RPMI8226 (cell line): ENCODE measurements around the gene TMEM100.

ENCODE experiments used
- DNase-seq: peaks from one replicate; pipeline ENCODE4 v3.0.0-alpha.2; 2015

Gene TMEM100

DNA sequence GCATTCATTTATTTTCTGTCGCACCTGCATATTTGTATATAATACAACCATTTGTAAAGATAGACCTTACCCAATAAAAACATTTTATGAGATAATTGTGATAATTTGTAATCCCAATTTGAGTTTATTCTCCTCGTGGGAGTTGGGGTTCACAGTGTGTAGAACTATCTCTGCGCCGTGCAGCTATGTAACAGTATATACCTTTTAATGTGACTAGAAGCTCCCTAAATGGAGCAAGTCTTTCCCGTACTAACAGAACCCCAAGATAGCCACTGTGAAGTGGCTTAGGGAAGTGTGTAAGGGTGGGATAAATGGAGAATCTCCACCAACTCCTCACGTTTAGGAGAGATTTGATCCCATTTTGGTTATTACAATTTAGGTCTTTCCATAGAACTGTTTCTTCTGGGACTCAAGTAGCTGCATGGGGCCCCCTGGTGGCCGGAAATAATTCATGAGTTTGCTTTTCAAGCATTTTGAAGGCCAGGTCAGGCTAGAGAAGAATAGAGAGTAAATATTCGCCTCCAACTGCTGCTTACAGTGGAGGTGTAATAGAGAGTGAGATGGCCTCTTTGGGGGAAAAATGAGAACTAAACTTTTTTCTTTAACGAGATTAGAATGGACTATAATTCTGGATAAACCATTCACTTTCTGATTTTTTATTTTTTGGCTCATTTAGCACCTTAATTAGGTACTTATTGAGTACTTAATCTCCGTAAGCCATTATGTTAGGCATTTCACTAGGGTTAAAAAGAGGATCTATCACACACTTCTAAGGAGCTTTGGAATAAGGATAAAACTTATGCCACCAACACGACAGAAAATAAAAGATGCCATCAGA is 4.5 kb downstream of the TMEM100 start:
- peak; percentile 73 for DNase-seq

DNA sequence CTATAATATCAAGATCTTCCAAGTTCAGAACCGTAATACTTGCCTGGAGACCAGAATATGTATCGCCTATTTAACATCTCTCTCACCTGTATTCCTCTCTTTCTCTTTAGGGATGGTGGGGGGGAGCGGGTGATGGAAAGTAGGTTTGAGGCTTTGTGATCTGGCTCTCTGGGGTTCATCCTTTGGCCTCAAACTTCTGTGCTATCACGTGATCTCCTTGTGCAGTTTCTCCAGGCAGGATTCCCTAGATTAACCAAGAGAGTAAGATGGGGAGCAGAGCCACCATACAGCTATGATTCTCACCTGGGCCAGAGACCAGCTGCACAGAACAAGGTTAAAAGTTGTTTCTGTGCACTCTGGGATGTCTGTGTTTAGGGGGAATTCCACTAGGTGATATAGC is 5.2 kb downstream of the TMEM100 start:
- DNase-seq = no peak

DNA sequence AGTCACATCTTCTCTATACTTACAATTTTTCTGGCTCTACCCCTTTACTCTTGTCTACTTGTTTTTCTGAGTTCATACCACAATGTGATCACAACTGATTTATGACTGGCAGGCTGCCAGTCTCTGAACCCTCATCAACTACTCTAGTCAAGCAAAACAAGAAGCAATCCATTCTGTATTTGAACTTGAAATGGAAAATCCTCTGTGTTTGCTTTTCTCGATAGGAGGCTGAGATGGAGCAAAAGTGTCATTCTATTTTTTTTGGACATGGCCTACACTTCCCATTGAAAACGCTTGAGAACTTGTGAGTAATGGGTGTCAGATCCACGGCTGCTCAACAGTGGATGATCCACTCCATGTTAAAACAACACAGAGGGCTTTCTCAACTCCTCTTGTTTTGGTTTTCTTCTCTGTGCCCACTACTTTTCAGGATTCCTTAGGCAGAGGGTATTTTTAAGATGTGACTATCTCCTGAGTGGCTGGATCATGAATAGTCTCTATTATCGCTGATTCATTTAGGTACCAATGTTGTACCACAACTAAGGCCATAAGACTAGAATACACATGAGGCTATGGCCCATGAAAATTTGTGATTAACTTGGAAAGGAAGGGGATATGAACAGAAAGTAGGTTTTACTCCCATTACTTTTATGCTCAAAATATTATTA is 11.7 kb downstream of the TMEM100 start:
- DNase-seq = peak; percentile 47

DNA sequence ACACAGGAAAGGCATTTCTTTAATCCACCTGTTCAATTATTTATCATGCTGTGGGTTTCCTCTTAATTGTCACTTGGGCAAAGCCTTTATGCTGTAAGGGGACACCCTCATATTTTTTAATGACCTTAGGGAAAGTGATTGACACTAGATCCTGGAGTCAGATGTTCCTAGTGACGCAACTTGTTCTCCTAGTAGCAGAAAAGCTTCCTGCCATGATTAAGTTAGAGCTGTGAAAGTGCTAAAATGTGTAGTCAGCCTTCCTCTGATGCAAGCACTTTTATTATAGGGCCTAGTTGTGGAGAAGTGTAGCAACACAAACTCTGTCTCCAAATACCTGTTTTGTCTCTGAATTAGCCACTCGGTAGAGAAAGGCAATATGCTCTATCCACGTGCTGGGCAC is 12.3 kb downstream of the TMEM100 start:
- peak; percentile 20 for DNase-seq

GRCh38 chr17:55709984-55710383 is 12.7 kb downstream of the TMEM100 start:
- DNase-seq = no peak

DNA sequence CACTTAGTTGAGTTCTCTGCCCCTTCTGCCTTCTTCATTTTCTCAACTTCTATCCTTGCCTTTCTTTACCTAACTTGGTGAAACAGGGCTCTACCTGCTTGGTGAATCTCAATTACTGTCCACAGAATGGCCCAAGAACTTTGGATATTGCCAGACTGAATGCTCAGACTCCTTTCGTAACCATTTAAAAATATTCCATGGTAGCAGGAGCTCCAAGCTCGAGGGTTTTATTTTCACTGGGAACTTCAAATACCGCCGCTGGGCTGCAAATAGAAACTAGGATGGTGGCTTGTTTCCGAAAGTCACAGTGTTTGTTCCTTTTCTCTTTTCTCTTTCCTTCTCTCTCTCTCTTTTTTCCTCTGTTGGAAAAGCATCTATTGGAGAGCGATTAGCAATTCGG is 13.2 kb downstream of the TMEM100 start:
- DNase-seq = no peak

DNA sequence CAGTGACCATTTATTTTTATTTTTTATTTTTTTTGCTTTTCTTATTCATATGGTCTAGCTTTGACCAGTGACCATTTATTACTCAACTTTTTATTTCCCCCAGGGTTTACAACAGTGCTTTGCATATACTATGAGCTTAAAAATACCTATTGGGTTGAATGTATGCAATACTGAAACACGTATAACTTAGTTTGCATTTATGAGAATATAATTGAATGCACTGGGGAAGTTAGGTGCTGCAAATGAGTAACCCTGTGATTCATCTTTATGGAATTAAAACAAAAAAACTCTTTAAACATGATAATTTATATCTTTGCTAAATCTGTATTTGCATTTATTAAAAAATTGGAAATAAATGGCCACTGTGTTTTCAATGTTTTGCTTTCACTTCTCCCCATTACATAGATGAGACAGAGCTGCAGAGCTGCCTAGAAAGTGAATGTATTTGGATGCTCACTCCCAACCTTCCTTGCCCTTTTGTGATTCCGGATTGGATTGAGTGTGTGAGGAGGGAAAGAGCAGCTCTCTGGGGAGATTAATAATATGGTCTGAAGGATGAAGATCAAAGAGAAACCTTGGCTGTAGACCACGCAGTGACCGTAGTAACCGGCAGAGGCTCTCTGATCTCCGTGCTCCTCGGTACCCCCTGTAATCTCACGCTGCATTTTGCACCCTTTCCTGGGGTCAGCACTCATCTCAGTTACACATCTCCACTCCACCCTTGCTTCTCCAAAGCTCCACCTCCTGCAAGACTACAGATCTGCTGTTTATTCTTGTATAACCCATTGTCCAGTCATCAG is 14.3 kb downstream of the TMEM100 start:
- DNase-seq = no peak

- DNase-seq = no peak
Measured at GRCh38 chr17:55706808-55707773, 15.6 kb downstream of the TMEM100 start.

- DNase-seq = no peak
Measured at GRCh38 chr17:55705847-55706246, 16.8 kb downstream of the TMEM100 start.

DNA sequence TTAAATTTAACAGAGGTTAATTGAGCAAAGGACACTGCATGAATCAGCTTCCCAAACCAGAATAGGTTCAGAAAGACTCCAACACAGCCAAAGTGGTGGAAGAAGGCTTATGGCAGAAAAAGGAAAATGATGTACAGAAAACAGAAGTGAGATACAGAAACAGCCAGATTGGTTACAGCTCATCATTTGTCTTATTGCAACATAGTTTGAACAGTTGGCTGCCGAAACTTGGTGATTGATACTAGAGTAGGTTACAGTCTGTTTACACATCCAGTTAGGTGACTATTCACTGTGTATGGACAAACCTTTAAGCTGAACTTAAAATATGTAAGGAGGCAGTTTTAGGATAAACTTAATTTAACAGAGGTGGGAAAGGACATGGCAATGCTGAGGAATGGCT is 18.3 kb downstream of the TMEM100 start:
- DNase-seq = no peak

DNA sequence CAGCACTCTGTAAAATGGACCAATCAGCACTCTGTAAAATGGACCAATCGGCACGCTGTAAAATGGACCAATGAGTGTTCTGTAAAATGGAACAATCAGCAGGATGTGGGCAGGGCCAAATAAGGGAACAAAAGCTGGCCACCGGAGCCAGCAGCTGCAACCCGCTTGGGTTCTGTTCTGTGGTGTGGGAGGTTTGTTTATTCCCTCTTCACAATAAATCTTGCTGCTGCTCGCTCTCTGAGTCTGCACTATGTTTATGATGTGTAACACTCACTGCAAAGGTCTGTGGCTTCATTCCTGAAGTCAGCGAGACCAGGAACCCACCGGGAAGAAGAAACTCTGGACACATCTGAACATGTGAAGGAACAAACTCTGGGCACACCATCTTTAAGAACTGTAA is 20.5 kb downstream of the TMEM100 start:
- no peak for DNase-seq

DNA sequence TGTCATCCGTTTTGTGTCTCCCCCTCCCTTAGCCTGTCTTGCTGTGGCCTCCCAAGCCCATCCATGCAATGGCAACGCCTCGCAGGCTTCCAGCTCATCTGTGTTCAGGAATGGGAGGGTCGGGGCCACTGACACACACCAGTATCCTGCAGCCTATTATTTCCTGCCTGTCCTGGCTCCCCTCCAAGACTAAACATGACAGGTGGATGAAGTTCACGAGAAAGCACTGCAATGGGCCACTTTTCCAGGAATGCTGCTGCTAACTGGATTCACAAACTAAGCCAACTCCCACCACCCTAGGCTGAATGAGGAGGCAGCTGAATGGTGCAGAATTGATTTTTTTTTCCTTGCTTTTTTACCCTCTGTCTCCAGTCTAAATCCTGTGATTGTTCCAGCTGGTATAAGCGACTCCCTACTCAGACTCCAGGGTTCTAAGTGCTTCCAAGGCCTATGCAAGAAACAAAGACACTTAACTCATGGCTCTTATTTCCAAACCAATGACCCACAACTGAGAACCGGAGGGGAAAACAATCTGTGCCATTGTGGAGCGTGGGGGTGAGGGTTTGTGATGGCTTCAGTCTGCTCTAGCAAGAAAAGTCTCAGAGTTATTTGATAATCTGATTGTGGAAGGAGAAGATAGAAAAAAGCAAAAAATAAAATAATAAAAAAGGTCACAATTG is 23.3 kb downstream of the TMEM100 start:
- DNase-seq = no peak

DNA sequence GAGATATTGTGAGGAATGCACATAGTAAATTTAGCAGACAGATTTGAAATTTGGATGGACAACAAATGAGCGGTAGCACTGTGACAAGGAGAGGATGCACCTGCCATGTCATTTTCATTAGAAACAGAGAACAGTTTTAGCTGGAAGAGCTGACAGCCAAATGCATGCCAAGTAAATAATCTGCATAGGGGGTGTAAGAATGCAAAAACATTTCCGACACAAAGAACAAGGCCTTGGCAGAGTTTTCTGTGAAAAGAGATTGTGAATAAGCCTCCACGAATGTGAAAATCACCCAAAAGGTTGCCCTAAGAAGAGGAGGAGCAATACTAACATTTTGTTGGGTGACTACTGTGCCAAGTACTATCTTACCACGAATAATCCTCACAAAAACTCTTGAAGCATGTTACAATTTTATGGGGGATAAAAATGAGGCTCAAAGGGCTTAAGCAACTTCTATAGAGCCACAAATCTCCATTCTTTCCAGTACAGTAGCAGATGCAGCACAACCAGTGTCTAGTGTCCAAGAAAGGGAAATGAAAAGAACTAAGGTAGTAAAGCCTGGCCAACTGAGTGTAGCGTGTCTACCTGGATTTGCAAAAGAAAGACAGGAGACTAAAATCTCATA is 28.3 kb downstream of the TMEM100 start:
- peak; percentile 20 for DNase-seq

- peak; percentile 52 for DNase-seq
Measured at GRCh38 chr17:55693254-55694216, 29.1 kb downstream of the TMEM100 start.

- no peak for DNase-seq
Measured at GRCh38 chr17:55692276-55692675, 30.4 kb downstream of the TMEM100 start.

DNA sequence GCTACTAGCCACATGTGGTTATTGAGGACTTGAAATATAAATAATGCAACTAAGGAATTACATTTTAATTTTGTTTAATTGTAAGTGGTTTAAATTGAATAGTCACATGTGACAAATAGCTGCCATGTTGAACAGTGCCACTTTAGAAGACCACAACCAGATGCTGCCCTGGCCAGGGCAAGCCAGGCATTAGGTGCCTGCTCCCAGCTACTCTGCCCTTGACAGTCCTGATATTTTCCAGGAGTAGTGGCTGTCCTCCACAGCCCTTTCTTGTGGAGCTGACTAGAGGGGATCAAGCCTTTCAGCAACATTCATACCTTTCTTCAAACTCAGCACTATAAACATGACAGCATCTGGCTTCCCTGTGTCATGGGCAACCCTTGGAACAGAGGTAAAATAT is 31.0 kb downstream of the TMEM100 start:
- no peak for DNase-seq

DNA sequence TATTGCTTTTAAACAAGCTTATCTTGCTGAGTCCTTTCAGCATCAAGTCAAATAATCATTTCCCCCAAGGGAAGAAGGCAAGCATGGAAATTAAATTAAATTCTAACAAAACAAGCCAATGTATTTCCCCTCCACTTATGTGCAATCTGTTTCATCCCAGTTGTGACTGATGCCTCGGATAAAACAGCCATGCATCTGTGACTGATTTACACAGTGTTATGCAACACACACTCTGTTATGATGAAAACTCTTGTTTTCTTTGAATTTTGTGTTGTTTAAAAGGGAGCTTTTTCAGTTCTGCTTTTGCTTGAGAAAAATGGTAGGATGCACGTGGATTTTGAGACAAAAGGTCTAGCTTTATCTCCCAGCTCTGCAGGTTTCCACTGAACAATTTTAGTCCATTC is 32.6 kb downstream of the TMEM100 start:
- DNase-seq = peak; percentile 12

- no peak for DNase-seq
Measured at GRCh38 chr17:55689672-55690071, 33.0 kb downstream of the TMEM100 start.

- DNase-seq = no peak
Measured at GRCh38 chr17:55688057-55688456, 34.6 kb downstream of the TMEM100 start.

DNA sequence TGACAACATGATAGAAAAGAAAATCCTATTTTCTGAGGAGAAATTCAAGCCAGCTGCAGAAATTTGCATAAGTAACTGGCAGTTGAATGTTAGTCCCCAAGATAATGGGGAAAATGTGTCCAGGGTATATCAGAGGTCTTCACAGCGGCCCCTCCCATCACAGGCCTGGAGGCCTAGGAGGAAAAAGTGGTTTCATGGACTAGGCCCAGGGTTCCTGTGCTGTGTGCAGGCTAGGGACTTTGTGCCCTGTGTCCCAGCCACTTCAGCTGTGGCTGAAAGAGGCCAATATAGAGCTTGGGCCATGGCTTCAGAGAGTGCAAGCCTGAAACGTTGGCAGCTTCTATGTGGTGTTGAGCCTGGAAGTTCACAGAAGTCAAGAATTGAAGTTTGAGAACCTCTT is 35.6 kb downstream of the TMEM100 start:
- no peak for DNase-seq
